ENCODE results near the gene KLHL40. TPM values are rescaled to one million over a fixed set of nuclear protein-coding genes. Genes with fewer than 3 reads are reported as not detected.

The KLHL40 gene
- polyA plus RNA-seq, 5 donors, result 6.6 TPM; not detected in 4

DNA sequence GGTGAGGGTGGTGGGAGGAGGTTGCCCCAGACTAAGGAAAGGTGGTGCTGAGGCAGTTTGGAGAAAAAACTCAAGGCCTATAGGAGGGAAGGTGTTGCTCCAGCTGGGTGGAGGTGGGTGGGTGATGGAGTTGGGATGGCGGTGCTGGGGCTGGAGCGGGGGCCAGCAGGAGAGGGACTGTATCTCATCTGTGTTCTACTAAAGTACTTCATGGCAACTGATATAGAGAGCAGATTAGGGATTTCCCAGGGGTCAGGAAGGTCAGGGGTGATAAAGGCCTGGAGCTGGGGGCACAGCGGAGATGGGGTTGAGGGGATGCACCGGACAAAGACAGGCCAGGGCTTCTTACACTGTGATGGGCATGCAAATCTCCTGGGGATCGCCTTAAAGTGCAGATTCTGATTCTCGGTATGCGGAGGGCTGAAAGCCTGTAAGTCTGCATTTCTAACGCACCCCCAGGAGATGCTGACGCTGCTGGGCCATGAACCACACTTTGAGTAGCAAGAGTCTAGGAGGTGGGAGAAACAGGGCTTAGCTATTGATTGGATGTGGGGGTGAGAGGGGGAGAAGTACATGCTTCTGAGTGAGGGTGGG is 4.2 kb downstream of the KLHL40 start:
- DNase-seq, result no peak

DNA sequence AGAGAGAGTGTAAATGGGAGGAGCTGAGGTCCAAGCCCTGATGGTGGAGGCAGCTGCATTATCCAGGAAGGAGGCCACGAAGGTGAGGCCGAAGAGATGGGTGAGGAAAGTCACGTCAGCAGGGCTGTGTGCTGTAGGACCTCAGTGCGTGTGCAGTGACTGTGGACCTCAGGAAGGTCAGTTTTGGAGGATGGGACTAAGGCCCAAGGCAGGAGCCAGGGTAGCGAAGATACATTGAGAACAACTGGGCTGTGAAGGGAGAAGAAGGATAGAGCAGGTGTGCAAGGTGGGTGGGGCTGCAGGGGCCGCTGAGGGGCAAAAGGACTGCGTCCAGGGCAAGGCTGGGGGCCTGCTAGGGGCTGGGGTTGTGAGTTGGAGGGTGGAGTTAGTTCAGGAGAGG is 4.9 kb downstream of the KLHL40 start:
- DNase-seq, result no peak

DNA sequence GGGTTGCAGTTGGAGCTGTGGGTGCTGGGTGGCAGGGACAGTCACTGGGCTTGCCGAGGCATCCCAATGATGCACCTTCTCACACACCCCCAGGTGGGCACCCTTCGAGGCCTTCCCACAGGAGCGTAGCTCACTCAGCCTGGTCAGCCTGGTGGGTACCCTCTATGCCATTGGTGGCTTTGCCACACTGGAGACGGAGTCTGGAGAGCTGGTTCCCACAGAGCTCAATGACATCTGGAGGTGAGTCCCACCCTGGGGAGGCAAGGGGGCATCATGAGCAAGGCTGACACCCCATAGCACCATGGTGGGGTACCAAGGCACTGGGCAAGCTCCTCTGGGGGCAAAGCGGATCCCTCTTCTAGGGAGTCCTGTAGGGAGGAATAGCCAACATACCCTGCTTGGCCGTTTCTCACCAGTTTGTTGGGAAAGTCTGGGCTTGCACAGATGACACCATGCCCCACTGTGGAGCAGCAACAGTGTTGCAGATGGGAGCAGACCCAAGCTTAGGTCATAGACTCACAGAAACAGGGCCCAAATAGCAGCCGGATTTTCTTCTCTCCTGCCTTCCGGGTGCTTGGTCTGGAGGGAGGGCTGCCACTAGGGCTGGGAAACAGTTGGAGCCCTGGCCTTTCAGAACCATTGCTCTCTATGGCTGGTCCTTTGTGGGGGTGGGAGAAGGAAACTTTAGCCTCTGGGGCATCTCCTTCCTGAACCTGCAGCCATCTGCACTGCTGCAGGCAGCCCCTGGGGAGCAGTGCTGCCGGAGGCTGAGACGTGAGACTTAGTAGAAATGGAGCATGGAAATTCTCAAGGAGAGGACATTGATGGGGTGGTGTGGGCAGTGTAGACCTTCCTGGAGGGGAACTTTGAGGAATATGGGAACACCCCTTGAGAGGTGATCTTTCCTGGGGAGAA is 5.7 kb downstream of the KLHL40 start:
- no peak for DNase-seq

DNA sequence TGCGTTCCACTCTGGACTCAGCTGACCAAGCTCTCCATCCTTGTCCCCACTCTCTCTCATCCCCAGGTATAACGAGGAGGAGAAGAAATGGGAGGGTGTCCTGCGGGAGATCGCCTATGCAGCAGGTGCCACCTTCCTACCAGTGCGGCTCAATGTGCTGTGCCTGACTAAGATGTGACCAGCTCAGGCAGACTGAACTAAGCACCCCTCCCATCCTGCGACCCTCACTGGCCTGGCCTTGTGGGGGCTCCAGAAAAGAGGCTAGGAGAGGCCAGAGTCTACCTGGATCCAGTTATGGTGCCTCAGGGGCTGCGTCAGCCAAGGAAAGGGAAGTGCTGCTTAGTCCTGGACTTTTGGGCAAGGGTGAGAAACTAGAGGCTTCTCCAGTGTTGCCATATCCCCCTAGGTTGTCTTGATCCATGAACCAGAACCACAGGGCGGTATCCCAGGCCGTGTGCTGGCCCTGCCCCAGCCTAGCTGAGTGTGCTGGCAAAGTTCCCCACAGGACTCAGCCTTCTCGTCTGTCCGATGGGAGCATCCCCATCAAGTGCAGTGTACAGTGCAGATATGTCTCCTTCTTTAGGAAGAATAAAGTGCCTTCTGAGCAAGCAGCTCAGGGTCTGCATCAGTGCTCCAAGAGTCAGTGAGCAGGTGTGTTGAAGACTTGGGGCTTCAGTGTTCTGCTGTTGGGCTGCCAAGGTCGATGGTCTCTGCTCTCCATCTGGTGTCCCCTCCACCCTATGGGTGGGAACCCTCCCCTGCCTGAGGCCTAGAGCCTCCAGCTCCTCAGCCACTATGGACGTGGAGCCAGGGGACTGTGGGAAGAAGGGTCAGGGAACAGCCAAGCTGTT is 6.7 kb downstream of the KLHL40 start:
- no peak for DNase-seq

DNA sequence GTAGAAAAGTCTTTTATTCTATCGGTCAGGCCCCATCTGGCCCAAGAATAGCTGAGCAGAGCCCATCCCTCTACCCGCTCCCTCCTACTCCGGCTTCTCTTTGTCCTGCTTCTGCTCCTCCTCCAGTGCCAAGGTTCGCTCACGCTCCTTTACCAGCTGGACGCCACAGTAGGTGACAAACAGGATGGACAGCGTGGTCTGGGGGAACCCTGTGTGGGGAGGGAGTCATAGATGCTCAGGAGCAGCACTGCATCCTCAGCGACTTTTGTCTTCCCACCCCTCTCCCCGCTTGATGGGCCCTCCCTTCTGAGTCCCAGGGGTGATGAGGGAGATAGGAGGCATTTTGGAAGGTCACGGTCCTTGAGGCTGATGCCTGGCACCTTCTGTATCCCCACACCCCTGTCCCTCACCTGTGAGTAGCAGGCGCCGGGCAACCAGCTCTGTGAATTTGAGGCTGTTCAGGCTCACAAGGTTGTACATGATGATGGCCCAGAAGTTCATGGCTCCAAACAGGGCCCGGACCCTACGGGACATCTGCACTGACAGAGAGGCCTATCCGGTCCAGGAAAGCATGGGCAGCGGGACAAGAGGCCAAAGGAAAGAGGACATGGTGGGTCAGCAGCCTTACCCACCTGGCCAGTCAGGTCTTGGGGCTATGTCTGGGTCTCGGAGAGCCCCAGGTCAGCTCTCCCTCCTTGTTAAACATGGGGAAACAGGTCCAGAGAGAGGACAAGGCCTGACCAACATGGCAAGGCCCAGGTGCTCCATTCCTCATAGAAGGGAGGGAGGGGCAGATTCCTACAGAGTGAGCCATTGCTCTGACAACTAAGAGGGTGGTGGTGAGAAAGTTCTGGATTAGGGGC is 7.6 kb downstream of the KLHL40 start:
- DNase-seq, result no peak

DNA sequence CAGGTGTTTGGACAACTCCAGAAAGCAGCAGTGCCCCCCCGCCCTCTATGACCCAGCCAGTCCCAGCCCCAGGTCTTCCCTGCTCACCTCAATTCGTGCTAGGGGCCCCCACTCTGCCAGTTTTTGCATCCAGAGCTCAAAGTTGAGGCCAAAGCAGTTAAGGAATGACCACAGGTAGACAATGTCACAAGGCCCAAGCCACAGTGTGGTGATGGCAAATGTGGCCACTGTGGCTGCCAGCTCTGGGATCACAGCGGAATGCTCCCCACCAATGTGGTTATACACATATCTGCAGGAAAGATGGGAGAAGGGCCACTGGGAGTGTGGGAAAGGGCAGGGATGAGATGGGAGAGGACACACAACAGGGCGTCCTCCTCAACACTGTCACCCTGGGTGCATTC is 8.2 kb downstream of the KLHL40 start:
- DNase-seq, result no peak

DNA sequence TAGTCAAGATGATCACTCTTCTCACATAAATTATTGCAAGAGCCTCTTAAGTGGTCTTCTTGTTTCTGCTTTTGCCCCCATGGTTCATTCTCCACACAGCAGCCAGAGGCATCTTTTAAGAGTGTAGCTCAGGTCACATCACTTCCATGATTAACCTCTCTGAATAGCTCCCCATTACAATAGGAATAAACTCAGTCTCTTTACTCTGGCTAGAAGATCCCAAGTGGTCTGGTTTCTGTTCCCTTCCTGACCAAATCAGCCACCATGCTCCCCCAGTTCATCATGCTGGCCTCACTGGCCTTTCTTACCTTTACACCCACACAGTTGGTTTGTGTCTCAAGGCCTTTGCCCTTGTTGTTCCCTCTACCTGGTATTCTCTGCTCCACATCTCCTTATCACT is 9.0 kb downstream of the KLHL40 start:
- DNase-seq, result no peak

DNA sequence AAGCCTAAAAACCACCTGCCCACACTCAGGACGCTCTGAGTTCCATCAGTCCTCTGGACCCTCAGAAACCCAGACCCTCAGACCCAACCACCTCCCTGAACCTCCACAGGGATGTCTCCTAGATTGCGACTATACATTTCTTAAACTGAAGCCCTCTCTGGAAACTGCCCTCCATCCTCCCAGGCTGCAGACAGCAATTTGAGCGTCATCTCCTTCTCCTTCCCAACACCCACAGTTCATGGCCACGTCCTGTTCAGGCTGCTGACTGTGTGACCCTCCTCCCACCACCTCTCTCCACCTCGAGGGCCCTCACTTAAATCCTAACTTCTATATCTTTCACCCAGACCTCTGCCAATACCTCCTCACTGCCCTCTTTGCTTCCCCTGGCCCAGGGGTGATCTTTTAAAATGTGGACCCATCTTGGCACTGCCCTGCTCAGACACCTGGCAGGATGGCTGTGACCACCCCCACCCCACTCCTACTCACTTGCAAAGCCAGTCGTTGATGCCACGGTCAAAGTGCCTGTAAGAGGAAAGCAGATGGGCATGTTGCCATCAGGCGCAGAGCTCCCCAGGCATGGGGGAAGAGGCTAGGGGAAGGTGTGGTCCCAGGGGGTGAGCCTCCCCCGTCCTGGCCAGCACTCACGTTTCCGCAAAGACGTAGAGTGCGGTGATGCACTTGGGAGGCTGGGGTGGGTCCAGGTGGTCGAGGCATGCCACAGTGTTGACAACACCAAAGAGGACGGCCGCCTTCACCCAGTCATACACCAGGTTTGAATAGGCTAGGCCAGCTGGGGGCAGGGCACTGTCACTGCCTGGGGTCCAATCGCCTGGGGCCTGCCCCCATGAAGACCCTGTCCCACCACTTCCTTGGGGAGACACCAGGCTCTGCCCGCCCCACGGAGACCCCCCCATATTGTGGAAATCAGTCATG is 11.3 kb downstream of the KLHL40 start:
- no peak for DNase-seq

DNA sequence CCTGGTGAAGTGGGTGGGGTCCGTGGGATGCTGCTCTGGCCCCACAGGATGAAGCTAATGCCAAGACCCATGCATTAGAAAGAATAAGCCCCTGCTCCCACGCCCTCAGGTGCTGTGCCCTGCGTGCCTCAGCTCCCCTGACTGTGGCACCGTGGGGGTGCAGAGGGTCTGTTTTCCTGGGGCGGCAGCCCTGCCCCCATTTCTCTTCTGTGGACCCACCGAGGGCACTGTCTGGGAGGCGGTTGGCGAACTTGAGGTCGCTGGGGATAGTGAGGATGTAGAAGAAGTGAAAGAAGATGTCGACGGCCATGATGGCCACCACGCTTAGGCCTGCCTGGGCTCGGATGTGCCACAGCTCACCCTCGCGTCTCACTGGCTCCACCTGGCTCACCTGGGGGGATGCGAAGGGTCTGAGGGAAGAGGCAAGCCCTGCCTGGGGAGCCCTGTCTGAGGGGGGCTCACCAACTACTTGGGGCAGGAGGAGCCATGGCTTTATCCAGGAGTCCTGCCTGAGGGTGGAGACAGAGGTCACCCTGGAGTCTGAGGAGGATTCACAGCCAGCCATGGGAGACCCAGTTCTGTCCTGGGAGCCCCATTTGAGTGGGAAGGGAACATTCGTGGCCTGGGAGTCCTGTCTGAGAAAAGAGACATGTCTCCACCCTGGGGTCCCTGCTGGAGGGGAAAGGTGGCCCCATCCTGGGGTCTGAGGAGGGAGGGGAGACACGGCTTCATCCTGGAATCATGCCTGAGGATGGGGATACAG is 12.1 kb downstream of the KLHL40 start:
- no peak for DNase-seq

DNA sequence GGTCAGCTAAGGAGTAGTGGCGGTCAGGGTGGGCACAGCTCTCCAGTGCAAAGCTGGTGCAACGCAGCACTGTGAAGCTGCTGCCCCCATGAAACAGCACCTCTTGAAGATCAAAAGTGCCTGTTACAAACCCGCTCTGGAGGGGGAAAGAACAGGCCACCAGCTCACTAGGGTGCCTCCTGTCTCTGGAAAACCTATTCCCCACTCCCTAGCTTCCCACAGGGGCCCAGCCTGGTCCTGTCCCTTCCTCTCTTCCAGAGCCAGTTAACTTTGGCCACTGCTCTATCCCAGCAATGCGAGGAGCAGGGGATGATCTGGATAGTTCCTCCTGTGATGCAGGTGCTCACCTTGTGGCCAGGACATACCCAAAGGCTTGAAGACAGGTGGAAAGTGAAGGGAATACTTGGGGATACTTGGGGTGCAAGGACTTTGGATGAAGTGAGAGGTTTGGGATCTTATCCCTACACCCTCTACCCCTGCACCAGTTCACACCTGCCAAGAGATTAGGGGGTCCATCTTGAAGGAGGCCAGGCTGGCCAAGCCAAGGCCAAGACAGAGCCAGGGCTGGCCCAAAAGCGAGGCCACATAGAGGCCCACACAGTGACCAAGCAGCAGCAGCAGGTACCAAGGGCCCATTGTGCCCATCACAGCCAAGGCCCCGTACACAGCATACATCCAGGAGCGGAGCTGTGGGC is 13.0 kb downstream of the KLHL40 start:
- DNase-seq, result no peak

DNA sequence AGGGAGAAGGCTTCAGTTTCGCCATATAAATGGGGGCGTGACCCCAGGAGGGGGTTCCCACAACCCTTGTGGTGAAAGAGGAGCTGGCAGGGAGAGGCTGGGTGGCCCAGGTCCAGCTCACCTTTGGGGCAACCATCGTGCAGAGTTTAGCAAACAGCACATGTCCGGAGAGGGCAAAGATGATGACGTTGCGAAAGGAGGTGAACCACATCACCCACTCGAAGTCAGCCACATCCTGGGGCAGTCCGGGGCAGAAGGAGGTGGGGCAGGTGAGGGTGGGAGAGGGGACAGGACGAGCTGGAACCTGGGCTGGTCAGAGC is 13.5 kb downstream of the KLHL40 start:
- DNase-seq, result no peak

DNA sequence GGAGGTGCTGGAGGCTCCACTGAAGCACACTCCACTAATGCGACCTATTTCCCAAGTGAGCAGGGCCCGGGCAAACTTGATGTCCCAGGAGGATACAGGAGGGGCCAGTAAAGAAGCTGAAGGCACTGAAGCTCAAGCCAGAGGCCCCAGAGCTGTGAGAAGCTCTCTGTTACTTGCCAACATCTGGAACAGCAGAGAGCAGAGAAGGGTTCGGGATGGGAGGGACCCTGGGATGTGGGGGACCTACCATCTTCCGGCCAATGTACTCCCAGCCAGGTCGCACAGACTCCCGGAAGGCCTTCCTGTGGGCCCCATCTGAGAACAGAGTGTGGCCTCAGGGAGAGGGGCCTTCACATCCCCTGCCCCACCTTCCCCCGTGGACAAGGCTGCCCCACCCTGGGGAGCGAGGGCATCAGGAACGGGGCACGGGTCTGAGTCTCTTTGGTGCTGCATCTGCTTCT is 14.2 kb downstream of the KLHL40 start:
- DNase-seq, result no peak

DNA sequence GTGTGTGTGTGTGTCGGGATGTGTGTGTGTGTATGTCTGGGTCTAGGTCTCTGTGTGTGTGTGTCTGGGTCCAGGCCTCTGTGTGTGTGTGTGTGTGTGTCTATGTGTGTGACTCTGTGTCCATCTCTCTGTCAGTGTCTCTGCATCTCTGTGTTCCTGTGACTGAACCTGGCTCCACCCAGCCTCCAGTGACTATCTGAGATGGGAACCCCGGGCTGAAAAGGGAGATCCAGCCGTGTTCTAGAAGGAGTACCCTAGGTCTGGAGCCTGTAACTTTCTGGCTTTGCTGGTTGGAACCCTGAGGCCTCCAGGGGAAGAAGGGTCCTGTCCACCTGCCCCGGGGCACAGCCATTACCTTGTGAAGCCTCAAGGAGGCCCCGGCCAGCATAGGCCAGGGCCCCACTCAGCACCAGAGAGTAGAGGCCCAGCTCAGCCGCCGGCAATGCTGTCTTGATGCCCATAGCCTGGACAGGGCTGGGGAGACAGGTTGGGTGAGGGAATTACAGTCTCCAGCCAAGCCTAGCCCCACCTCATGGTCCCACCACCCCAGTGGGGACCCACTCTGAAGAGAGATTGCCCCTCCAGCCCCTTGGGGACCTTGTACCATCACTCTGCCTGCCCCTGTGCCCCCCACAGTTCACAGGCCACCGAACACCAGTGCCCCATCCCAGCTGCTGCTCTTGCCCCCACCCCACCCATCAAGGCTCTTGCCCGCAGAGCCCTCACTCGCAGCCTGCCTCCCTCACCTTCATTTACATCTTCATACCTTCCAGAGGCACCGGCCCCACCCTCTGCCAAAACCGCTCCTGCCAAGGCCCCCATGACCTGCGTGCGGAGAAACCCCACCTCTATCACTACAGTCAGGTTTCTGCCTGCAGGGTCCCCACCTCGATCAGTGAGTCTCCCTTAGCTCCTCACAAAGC is 15.3 kb downstream of the KLHL40 start:
- DNase-seq, result no peak

DNA sequence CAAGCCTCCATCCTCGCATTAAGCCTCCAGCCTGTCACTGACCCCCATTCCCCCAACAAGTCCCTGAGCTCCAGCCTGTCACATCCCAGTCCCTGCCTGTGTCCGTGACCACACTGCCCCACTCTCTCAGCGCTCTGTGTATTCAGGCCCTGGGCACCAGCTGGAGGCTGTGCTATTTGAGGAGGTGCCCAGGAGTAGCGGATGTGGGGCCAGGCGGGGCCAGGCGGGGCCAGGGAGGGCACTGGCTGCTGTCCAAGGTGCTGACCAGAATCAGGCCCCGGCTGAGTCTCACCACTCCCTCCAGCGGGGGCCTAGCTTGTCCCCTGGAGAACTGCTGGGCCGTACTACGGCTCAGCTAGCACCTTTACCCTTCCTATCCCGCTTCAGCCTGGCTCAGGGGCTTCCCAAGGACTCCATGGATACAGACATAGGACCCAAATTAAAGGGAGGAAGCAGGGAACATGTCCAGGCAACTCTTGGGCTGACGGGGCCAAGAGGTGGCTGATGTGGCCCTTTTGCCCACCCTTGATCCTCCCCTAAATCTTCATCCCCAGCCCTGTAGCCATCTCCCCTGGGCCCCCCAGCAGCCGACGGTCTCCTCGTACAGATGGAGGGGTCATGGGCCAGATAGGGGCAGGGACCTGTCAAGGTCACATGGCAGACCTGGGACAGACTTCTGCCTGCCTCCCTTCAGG is 16.2 kb downstream of the KLHL40 start:
- DNase-seq, result peak in 1 of 2 donors; percentile 35

DNA sequence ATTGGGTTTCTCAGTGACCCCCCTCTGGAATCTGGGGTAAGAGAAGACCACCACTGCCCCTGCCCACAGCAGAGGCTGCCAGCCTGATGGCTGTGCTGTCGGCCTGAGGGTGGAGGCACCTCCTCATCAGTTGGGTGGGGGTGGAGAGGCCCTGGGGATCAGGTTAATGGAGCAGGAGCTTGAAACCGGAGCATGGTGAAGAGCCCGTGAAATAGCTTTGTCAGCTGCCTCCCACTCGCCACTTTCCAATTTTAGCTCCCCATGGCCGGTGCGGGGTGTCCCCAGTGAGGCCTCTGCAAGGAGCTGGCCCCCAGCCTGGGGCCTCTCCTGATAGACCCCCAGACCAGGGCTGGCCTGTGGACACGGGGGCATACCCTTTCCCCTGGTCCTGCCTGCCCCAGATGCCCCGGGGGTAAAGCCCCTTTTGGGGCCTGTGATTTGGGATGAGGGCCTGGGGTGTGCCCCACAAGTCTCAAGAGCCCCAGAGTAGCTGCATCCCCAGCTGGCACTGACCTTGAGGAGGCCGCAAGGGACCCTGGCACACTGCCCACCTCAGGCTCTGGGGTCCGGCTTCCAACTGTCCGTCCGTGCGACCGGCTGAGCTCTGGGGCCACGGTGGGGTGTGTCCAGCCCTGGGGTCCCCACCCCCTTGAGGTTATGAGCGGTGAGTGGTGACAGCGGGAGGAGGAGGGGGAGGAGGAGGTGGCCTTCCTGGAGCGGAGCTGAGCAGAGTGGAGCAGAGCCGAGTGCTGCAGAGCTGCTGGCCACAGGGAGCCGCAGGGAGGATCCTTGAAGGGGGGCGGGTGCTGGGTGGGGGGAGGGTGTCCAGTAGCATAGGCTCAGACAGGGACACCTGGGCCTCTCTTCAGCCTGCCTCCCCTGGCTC is 17.0 kb downstream of the KLHL40 start, which contains the start of gene HHATL:
HHATL (minus strand) TSS at position 733 of the 886 bp plus-strand sequence. CDS start 1,972 bp downstream, outside the sequence.
- DNase-seq, result no peak

Data from right lung (tissue), 5 donors.